Prostate gland (tissue), 2 donors: ENCODE results near the gene ADH1B. TPM values are rescaled to one million over a fixed set of nuclear protein-coding genes. Genes with fewer than 3 reads are reported as not detected.

ENCODE experiments used
- DNase-seq: peaks from one replicate; pipeline ENCODE4 v3.0.0-alpha.2; 2019; ENCODE audit warnings: low spot score
- H3K27ac ChIP-seq, 2 donors: fragments of 200-600 bp; sonication (generic); 2 replicates each; pipeline ENCODE4 v1.5.1; 2017 to 2019
- H3K27me3 ChIP-seq: fragments of 200-600 bp; sonication (generic); replicated peaks from 2 replicates; pipeline ENCODE4 v1.5.1; 2019; ENCODE audit not compliant: insufficient read depth
- H3K36me3 ChIP-seq, 2 donors: fragments of 200-600 bp; sonication (generic); 1 replicate in 1 of 2; 2 replicates in 1 of 2; pipeline versions ENCODE4 v1.5.1 to v1.8.1; 2017 to 2019
- H3K4me1 ChIP-seq: fragments of 200-600 bp; sonication (generic); replicated peaks from 2 replicates; pipeline ENCODE4 v1.5.1; 2019
- H3K4me3 ChIP-seq, 2 donors: fragments of 200-600 bp; sonication (generic); 2 replicates each; pipeline ENCODE4 v1.5.1; 2017 to 2019
- H3K9me3 ChIP-seq: fragments of 200-600 bp; sonication (generic); 2 replicates; pipeline ENCODE4 v1.5.1; 2017
- POLR2A ChIP-seq: fragments of 450-650 bp; IDR thresholded peaks from one replicate; pipeline ENCODE4 v1.6.1; 2016; ENCODE audit warnings: antibody characterized with exemption, mild to moderate bottlenecking
- POLR2AphosphoS5 ChIP-seq: sonication (generic); formaldehyde crosslinking; IDR thresholded peaks from one replicate; pipeline ENCODE4 v1.6.1; 2017; ENCODE audit warnings: antibody characterized with exemption
- WGBS: methylation state at CpG from one replicate; pipeline ENCODE4 v1.1.5; 2018; 5-methylcytosine and 5-hydroxymethylcytosine counted together
- intact Hi-C: fragments of 100-400 bp; cut with DNase I; formaldehyde crosslinking; loops from one replicate; pipeline ENCODE4 v1.14.2; 2022
- total RNA-seq, 2 donors: library from RNA; depleted of rRNA; stranded (reverse); fragments of >200 nt; gene quantifications; one replicate each; pipeline ENCODE4 v1.1.0, GENCODE V29; 2016
- TF ChIP-seq, protein P1 (sequence below), 4 experiments: fragments of 200-600 bp in 2 of 4; fragments of 450-650 bp in 2 of 4; sonication (generic) in 2 of 4; IDR thresholded peaks; 1 replicate in 3 of 4; 2 replicates in 1 of 4; pipeline ENCODE4 v1.5.1; 2016 to 2019; ENCODE audit warnings: antibody characterized with exemption in 4 of 4, mild to moderate bottlenecking in 2 of 4, moderate library complexity in 2 of 4

The ADH1B gene
- total RNA-seq, 2 donors from 2014 or later = 12.8 to 17.3 TPM

DNA sequence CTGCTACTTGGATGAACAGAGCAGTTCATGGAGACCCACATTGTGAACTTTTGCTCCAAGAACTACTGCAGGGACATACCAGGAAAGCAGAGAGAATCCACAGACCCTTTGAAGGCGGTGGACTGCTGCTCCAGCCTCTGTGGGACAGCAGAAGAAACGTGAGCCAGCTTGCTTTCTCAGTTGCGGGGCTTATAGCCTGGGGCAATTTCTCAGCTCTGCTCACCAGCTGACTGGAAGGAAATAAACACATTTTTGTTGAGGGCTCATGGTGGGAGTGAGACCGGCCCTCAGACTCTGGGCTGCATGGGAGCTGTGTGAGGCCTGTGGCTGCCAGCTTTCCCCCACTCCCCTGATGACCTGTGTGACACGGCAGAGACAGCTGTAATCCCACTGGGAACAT is 27.8 kb downstream of the ADH1B start:
- WGBS = 89% methylated on average over 5 of the region's 5 CpGs
- no peaks in the 10 kb centered on the region for H3K36me3 ChIP-seq
- intact Hi-C loops = loop anchor here (10.0 kb wide), 1 partner anchor 169 kb away; no protein-coding TSS in a partner anchor
- no peak for DNase-seq
- H3K4me1 ChIP-seq = no peaks in the 10 kb centered on the region
- no peak overlapping the region for H3K27ac ChIP-seq
- H3K27me3 ChIP-seq = no peaks in the 10 kb centered on the region
- TF ChIP-seq POLR2AphosphoS5 (no peak), POLR2A (no peak)
- TF ChIP-seq, protein P1, sequence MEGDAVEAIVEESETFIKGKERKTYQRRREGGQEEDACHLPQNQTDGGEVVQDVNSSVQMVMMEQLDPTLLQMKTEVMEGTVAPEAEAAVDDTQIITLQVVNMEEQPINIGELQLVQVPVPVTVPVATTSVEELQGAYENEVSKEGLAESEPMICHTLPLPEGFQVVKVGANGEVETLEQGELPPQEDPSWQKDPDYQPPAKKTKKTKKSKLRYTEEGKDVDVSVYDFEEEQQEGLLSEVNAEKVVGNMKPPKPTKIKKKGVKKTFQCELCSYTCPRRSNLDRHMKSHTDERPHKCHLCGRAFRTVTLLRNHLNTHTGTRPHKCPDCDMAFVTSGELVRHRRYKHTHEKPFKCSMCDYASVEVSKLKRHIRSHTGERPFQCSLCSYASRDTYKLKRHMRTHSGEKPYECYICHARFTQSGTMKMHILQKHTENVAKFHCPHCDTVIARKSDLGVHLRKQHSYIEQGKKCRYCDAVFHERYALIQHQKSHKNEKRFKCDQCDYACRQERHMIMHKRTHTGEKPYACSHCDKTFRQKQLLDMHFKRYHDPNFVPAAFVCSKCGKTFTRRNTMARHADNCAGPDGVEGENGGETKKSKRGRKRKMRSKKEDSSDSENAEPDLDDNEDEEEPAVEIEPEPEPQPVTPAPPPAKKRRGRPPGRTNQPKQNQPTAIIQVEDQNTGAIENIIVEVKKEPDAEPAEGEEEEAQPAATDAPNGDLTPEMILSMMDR (IDR thresholded peaks at IDR 0.05) = no peak
- H3K4me3 ChIP-seq = no peak overlapping the region
- no peaks in the 10 kb centered on the region for H3K9me3 ChIP-seq

DNA sequence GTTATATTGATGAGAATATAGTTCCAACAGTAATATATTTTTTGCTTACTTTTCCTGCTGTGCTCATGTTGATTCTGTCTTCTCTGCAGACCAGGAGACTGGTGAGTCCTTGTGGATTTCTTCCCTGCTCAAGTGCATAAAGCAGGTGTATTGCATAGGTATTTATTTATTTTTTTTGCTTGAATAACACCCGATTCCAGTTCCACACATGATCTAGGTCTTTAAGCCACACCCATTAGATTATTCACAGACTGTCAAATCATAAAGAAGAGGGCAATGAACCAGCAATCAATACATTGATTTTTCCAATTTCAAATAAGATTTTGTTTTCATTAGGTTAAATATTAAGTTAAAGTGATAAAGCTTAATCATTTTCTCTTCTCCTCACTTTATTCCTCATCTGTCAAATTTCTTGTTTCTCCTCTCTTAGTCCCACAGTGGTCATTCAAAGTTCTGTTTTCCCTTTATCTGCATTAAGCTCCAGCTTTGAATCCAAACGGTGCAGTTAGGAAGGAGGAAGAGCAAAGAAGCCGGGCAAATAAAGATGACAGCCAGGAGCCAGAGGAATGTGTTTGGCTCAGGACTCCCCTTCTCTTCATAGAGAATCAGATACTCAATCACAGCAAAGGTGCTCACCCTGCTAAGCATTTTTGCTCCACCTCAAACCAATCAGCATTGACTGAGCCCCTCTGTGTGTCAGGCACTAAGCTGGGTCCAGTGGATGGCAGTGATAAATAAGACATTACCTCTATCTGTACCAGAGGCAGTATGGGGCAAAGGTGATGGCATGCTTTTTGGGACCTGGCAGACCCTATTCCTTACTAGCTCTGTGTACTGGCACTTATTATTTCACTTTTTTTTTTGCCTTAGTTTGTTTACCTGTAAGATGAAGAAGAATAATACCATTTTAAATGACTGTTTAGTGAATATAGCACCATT is 30.1 kb downstream of the ADH1B start, which contains the start of gene ADH1A:
Gene ADH1A, minus strand, starts transcription at position 138 of the 939 bp plus-strand sequence. Its CDS starts 71 bp downstream, at position 67.
- no peaks in the 10 kb centered on the region for H3K4me1 ChIP-seq
- H3K27me3 ChIP-seq = no peaks in the 10 kb centered on the region
- no peaks in the 10 kb centered on the region for H3K9me3 ChIP-seq
- no peak within 1 kb of the TSS for H3K4me3 ChIP-seq
- no peak for DNase-seq
- H3K36me3 ChIP-seq = no peaks in the 10 kb centered on the region
- H3K27ac ChIP-seq = no peak within 1 kb of the TSS
- intact Hi-C loops = loop anchor here (10.0 kb wide), 1 partner anchor 166 kb away; no protein-coding TSS in a partner anchor
- WGBS = 74% methylated on average over 3 of the region's 3 CpGs
- TF ChIP-seq, protein P1 (IDR thresholded peaks at IDR 0.05) = no peak
- TF ChIP-seq POLR2AphosphoS5 (no peak), POLR2A (no peak)

DNA sequence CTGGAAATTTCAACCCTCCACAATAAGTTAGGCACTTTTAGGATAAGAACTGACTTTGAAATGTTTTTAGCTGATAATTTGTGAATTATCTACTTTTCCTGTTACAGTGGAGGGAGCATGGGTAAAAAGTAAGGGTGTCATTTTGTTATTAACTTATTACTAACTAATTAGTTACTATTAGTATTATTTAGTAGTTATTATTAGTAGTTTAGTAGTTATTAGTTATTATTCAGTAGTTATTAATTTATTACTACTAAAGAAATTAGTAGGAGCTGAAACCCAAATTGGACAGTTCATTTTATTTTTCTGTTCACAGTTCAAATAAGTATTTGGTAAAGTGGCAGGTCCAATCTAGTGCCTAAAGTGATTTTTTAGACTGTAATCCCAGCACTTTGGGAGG is 35.8 kb downstream of the ADH1B start:
- Histone ChIP-seq H3K27ac (no peak overlapping the region), H3K4me3 (no peak overlapping the region), H3K27me3 (no peaks in the 10 kb centered on the region), H3K4me1 (no peaks in the 10 kb centered on the region), H3K9me3 (no peaks in the 10 kb centered on the region), H3K36me3 (no peaks in the 10 kb centered on the region)
- DNase-seq = no peak
- intact Hi-C loops = no loop called here
- TF ChIP-seq POLR2A (no peak), POLR2AphosphoS5 (no peak)
- TF ChIP-seq, protein P1 (IDR thresholded peaks at IDR 0.05) = no peak

DNA sequence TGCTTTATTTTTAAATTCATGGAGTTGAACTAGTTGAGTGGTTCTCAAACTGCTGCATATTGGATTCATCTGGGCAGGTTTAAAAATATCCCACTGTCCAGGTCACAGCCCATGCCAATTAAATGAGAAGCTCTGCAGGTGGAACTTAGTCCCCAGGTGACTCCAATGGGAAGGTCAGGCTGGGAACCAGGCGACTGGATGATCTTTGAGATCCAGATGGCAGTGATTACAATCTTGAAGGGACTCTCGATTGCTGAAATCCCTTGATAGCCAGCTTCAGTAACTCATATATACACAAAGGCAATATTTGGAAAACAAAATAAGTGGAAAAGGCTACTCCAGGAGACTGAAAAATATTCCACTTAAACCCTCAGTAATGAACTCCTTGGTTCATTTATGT is 38.5 kb downstream of the ADH1B start:
- H3K36me3 ChIP-seq = no peaks in the 10 kb centered on the region
- no peak for DNase-seq
- WGBS = 86% methylated on average over 2 of the region's 2 CpGs
- H3K9me3 ChIP-seq = no peaks in the 10 kb centered on the region
- no peak overlapping the region for H3K27ac ChIP-seq
- H3K27me3 ChIP-seq = no peaks in the 10 kb centered on the region
- intact Hi-C loops = no loop called here
- TF ChIP-seq POLR2AphosphoS5 (no peak), POLR2A (no peak)
- H3K4me1 ChIP-seq = no peaks in the 10 kb centered on the region
- no peak overlapping the region for H3K4me3 ChIP-seq

DNA sequence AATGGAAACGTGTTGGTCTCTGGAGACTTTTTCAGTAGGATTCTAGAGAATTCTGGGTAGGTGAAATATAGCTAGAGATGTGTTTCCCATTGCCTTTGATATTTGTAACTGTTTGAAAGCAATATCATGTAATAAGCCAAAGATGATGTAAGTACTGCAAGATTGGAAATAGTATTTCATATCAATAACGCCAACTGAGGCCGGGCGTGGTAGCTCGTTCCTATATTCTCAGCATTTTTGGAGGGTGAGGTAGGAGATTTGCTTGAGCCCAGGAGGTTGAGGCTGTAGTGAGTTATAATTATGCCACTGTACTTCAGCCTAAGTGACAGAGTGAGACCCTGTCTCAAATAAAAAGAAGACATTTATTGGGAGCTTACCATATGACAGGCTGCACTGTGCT is 39.9 kb downstream of the ADH1B start:
- no peak for TF ChIP-seq POLR2AphosphoS5
- TF ChIP-seq POLR2A = no peak
- TF ChIP-seq, protein P1 (IDR thresholded peaks at IDR 0.05) = no peak
- Histone ChIP-seq H3K36me3 (no peaks in the 10 kb centered on the region), H3K27ac (no peak overlapping the region), H3K9me3 (no peaks in the 10 kb centered on the region), H3K27me3 (no peaks in the 10 kb centered on the region), H3K4me3 (no peak overlapping the region), H3K4me1 (no peaks in the 10 kb centered on the region)
- DNase-seq = no peak
- intact Hi-C loops = no loop called here
- 90% methylated on average over 5 of the region's 5 CpGs for WGBS
